PC-9 (cell line): ENCODE measurements around the gene TOMM20.

Experiments used
- EZH2 ChIP-seq: fragments of 200-600 bp; sonication (generic); IDR thresholded peaks from 2 replicates; pipeline ENCODE4 v1.8.0; 2017; ENCODE audit warnings: antibody characterized with exemption, low read depth
- TF ChIP-seq, protein P1 (sequence below): fragments of 200-600 bp; sonication (generic); conservative IDR thresholded peaks from 2 replicates; pipeline ENCODE4 v1.6.1; 2017; ENCODE audit warnings: mixed run types, antibody characterized with exemption, mild to moderate bottlenecking, moderate library complexity

DNA sequence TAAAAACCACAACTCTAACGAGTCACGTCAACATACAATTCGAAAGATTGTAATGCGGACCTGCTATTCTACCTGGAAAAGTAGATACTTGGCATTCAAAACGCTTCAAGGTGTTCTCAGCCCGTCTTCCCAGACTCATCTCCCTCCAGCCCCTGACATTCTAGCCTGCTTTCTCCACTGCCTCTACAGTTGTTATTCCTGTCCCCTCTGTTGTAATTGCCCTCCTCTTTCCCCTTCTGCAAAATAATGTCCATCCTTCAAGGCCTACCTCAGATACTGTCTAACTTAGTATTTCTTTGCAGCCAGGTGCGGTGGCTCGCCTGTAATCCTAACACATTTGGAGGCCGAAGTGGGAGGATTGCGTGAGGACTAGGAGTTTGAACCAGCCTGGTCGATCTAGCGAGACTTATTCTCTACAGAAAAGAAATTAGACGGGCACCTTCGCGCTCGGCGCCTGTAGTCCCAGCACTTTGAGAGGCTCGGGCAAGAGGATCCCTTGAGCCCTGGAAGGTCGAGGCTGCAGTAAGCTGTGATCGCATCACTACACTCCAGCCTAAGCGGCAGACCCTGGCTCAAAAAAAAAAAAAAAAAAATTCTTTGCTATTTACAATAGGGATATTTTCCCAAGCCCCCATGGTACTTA, 33.2 kb upstream of the TOMM20 start:
- TF ChIP-seq, protein P1, sequence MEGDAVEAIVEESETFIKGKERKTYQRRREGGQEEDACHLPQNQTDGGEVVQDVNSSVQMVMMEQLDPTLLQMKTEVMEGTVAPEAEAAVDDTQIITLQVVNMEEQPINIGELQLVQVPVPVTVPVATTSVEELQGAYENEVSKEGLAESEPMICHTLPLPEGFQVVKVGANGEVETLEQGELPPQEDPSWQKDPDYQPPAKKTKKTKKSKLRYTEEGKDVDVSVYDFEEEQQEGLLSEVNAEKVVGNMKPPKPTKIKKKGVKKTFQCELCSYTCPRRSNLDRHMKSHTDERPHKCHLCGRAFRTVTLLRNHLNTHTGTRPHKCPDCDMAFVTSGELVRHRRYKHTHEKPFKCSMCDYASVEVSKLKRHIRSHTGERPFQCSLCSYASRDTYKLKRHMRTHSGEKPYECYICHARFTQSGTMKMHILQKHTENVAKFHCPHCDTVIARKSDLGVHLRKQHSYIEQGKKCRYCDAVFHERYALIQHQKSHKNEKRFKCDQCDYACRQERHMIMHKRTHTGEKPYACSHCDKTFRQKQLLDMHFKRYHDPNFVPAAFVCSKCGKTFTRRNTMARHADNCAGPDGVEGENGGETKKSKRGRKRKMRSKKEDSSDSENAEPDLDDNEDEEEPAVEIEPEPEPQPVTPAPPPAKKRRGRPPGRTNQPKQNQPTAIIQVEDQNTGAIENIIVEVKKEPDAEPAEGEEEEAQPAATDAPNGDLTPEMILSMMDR, result no peak
- no peak for TF ChIP-seq EZH2
